T-helper 1 cell (primary cell): Measurements from ENCODE around the gene PI4K2B.
A peak's percentile ranks its signal among the peaks of the same experiment; 100 is the strongest.
"Not testable (repeated sequence)": the region's sequence is repeated elsewhere in the genome, so short reads cannot be mapped to it uniquely, and the experiment has no call there.

ENCODE experiments used
- DNase-seq, 5 donors: peaks; one replicate each; pipeline ENCODE4 v3.0.0-alpha.2; 2012 to 2020

The PI4K2B gene

GRCh38 chr4:25308306-25308705 lies 74.5 kb downstream of the PI4K2B start:
- DNase-seq, result no peak

GRCh38 chr4:25308761-25309160 lies 74.9 kb downstream of the PI4K2B start:
- no peak for DNase-seq

- no peak for DNase-seq
Measured at GRCh38 chr4:25310066-25310802, 76.4 kb downstream of the PI4K2B start.

- DNase-seq, result no peak
Measured at GRCh38 chr4:25310803-25311166, 77.0 kb downstream of the PI4K2B start.

- peak; percentile 81 to 91 (median 85) for DNase-seq
Measured at GRCh38 chr4:25312496-25313200, 78.8 kb downstream of the PI4K2B start, which contains the start of gene ZCCHC4. Gene ZCCHC4 (plus strand): TSS chr4:25312774. CDS start chr4:25312810, 36 bp downstream.

GRCh38 chr4:25313201-25313895 lies 79.5 kb downstream of the PI4K2B start:
- DNase-seq, result peak in 1 of 5 donors; percentile 3

- no peak for DNase-seq
Measured at GRCh38 chr4:25320336-25320735, 86.5 kb downstream of the PI4K2B start.

- peak in 1 of 5 donors; percentile 52 for DNase-seq
Measured at GRCh38 chr4:25320773-25321172, 86.9 kb downstream of the PI4K2B start.

GRCh38 chr4:25321703-25322102 lies 87.9 kb downstream of the PI4K2B start:
- peak in 1 of 5 donors; percentile 8 for DNase-seq

- DNase-seq, result not testable (repeated sequence)
Measured at GRCh38 chr4:25328463-25328862, 94.6 kb downstream of the PI4K2B start.
